GM18508 (cell line): ENCODE results near the gene C19orf73.
"Not testable (repeated sequence)": the region's sequence is repeated elsewhere in the genome, so short reads cannot be mapped to it uniquely, and the experiment has no call there.

Source experiments
- ATAC-seq: cut with Tn5 transposase; IDR thresholded peaks from one replicate; pipeline ENCODE4 v1.9.1; 2021; ENCODE audit warnings: moderate number of reproducible peaks; ENCODE audit not compliant: insufficient read depth, unreplicated experiment

The C19orf73 gene

GRCh38 chr19:49125025-49125731 is 6.2 kb upstream of the C19orf73 start:
- no peak for ATAC-seq

DNA sequence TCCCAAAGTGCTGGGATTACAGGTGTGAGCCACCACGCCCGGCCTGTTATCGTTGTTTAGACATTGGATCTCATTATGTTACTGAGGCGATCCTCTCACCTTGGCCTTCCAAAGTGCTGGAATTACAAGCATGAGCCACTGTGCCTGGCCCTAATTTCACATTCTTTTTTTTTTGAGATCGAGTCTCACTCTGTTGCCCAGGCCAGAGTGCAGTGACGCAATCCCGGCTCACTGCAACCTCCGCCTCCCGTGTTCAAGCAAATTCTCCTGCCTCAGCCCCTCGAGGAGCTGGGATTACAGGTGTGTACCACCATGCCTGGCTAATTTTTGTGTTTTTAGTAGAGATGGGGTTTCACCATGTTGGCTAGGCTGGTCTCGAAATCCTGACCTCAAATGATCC is 4.3 kb upstream of the C19orf73 start:
- ATAC-seq = not testable (repeated sequence)

- not testable (repeated sequence) for ATAC-seq
Measured at GRCh38 chr19:49121841-49122240, 2.9 kb upstream of the C19orf73 start.

DNA sequence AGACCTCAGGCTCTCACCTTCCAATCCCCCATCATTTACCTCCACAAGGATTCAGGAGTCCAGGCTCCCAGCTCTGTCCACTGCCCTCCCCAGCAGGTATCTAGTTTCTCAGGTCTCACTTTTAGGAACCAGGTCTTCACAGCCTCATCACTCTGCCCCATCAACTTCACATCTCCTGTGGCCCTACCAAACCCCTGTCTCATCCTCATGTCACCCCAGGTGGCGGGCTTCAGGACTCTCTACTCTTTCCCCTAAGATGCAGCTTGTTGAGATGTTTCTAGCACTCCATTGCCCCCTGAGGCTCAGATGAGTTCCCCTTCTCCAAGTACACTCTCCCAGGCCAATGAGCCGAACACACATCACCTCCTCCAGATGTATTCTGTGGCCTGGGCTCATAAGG is 1.9 kb upstream of the C19orf73 start:
- ATAC-seq = no peak

- no peak for ATAC-seq
Measured at GRCh38 chr19:49120325-49120683, 1.4 kb upstream of the C19orf73 start.

DNA sequence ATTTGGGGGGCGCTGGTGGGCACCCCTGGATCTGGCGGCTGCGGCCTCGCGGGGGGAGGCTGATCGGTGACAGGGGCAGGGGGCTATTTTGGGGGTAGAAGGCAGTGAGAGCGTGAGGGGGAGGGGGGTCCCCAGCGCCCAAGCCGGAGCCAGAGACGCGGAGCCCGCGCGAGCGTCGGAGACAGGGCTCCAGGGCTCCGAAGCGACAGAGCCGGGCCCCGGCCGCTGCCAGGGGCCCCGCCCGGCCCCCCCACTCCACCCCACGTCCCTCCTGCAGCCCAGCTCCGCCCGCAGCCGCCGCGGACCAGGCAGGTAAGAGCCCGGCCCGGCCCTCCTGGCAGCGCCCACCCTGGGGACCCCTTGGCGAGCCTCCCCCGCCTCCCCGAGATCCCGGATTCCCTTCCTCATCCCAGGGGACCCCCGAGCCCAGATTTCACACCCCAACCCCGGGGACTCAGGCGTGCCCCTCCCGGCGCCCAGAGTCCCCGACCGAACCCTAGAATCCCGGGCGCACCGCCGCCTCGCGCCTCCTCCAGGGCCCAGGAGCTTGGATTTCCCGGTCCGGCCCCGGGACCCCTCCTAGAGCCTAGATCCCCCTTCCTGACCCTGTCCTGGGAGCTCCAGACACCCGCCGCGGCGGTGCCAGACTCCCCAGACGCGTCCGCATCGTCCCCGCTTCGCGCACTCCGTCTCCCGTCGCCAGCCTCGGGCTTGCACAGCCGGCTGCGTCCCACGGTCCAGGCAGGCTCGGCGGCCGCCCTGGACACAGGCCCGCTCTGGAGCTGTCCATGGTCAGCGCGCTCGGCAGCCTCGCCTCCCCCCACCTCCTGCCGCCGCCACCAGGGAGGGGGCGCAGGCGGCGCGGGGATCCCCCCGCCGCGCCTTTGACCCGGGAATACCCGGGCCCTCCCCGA is 725 bp upstream of the C19orf73 start, which contains the start of gene PPFIA3:
Gene PPFIA3 (plus strand): TSS at position 134 of the 914 bp plus-strand sequence. CDS start 8,330 bp downstream, outside the sequence.
- ATAC-seq = no peak

- ATAC-seq = no peak
Measured at GRCh38 chr19:49117677-49118564, 1.0 kb downstream of the C19orf73 start.

GRCh38 chr19:49116544-49116943 is 2.4 kb downstream of the C19orf73 start:
- ATAC-seq = no peak

DNA sequence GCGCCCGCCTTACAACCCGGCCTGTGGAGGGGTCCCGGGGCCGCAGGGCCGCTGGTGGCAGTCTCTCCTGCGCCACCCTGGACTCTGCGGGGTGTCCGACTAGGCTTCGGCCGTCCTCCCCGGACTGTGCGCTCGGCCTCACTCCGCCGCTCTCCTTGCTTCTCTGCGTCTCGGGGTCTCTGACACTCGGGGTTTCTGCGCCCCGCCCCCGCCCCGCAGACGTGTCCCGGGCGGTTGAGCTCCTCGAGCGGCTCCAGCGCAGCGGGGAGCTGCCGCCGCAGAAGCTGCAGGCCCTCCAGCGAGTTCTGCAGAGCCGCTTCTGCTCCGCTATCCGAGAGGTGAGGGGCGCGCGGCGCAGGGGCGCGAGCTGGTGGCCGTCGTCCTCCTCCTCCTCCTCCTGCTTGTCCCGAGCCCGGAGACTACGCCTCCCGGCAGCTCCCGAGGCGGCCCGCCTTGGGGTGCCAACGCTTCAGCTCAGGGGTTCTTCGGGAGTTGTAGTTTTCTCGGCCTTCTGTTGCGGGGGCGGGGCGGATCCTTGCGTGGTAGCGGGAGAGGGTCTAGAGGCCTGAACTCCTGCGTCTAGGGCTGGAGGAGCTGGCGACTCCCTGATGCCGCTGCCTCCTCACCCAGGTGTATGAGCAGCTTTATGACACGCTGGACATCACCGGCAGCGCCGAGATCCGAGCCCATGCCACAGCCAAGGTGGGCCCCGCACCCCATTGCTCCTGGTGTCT is 4.1 kb downstream of the C19orf73 start:
- ATAC-seq = no peak

DNA sequence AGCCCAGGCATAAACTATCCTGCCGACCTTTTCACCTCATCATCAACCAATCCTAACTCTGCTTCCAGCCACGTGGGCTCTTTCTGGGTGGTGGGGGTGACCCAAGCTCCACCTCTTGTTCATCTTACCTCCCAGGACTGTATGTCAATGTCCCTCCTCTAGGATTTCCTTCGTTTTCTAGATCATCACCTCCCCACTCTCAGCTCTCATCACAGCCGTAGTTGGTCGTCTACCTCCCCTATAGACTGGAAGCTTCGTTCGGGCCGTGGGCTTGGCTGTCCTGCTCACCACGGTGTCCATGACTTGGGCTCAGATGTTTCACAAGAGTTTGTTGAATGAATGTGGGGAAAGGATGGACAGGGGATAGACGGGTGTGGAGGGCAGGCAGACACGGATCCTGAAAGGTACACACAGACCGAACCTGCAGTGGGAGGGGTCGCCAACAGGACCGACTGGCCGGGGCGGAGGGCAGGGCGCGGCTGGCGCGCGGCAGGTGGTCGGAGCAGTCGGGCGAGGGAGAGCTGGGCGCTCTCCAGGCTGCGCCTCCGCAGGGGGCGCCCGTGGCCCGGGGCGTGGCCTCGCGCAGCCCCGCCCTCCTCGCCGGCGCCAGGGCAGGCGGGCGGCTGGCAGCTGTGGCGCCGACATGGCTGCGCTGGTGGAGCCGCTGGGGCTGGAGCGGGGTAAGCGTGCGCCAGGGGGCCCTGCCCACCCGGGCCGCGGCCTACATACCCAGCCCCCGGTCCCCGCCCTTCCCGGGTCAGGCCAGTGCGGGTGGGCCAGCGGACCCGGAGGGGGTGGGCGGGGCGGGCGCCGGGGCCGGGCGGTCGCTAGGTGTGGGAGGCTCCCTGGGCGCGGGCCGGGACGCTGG is 4.9 kb downstream of the C19orf73 start, which contains the start of gene LIN7B:
Gene LIN7B (plus strand): TSS at position 609 of the 868 bp plus-strand sequence. CDS start 35 bp downstream, at position 644.
- ATAC-seq = no peak

- no peak for ATAC-seq
Measured at GRCh38 chr19:49111218-49111998, 7.5 kb downstream of the C19orf73 start.

- no peak for ATAC-seq
Measured at GRCh38 chr19:49110567-49110966, 8.4 kb downstream of the C19orf73 start.

DNA sequence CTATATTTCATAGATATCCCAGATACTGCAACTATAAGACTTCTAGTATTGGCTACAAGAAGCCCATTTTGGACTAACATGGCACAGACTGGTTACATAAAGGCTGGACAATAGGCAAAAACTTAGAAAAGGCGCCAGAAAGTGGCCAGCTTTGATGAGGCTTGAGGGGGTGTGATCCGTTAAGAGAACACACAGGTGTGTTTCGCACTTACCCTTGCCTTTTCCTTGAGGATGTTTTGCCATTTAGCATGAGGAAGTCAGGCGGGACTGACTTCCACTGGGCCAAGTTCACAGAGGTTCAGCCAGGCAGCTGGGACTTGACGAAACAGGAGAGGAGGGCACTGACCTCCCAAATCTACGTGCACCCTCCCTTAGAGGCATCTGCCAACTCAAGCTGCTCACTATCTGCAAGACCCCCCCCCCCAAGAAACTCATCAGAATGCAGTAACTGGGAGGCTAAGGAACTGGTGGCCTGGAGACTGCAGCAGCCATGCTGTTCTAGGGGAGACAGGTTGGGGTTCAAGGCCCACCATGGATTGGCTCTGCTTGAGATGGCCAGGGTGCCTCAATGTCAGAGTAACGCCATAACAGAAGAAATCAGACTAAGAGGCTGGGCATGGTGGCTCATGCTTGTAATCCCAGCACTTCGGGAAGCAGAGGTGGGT is 9.2 kb downstream of the C19orf73 start:
- no peak for ATAC-seq

DNA sequence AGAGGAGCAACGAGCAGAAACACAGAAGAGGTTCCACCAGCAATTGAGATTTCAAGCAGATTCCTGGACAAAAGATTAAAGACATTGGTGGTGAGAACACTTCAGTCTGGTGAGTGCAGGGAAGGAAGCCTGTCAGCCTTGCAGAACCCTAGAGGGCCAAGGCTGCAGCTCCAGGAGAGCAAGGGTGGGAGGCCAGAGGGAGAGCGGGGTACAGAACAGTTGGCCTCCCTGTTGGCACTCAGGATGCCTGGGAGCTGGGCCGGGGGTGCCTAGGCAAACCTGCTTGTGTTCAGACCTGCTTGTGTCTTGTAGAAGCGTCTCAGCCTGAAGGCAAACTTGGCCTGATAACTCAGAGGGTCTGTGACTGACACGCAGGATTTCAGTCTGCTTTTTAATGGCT is 9.9 kb downstream of the C19orf73 start:
- ATAC-seq = no peak

DNA sequence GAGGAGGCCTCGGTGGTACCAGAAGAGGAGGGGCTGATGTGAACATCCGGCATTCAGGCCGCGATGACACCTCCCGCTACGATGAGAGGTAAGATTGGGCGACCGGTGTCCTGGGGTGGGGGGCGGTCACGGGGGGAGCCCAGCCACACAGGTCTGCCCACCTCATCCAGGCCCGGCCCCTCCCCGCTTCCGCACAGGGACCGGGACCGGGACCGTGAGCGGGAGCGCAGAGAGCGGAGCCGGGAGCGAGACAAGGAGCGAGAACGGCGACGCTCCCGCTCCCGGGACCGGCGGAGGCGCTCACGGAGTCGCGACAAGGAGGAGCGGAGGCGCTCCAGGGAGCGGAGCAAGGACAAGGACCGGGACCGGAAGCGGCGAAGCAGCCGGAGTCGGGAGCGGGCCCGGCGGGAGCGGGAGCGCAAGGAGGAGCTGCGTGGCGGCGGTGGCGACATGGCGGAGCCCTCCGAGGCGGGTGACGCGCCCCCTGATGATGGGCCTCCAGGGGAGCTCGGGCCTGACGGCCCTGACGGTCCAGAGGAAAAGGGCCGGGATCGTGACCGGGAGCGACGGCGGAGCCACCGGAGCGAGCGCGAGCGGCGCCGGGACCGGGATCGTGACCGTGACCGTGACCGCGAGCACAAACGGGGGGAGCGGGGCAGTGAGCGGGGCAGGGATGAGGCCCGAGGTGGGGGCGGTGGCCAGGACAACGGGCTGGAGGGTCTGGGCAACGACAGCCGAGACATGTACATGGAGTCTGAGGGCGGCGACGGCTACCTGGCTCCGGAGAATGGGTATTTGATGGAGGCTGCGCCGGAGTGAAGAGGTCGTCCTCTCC is 11.1 kb downstream of the C19orf73 start:
- no peak for ATAC-seq

DNA sequence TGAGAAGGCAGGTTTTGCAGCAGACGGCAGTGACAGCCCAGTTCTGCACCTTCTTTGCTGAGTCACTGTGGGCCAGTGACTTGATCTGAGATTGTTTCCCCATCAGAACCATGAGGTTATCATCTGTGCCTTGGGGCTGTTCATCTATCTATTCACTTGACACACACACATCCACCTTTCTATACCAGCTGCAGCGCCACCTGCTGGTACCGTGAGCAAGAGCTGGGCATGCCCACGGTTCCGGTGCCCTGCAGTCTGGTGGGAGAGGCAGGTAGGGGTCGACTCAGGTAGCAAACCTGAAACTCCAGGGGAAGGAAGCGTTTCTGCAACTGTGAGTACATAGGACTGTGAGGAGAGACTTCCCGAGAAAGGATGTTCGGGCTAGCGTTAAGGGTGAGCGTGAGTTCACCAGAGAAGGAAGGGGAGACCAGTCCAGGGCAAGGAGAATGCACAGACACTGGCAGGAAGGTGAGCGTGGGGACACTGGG is 12.3 kb downstream of the C19orf73 start:
- ATAC-seq = no peak
